ENCODE measurements around the gene CADM4. TPM values are rescaled to one million over a fixed set of nuclear protein-coding genes. Genes with fewer than 3 reads are reported as not detected.
A peak's percentile ranks its signal among the peaks of the same experiment; 100 is the strongest.

Gene CADM4
- total and polyA plus RNA-seq, 4 donors, result 5.9 to 12.2 (median 7.5) TPM

GRCh38 chr19:43622070-43622469, 17.6 kb downstream of the CADM4 start:
- Histone ChIP-seq H3K9ac (ENCODE audit: insufficient read depth in 1 of 2, low read length in 2 of 2) (no peak overlapping the region), H3K27me3 (ENCODE audit: control insufficient read depth in 3 of 3, insufficient read depth in 3 of 3, low read length in 2 of 3) (no peaks in the 10 kb centered on the region), H3K27ac (ENCODE audit: low read depth in 1 of 2, low read length in 1 of 2) (no peak overlapping the region), H3K4me3 (no peak overlapping the region), H3K9me3 (ENCODE audit: control insufficient read depth in 4 of 4, insufficient read depth in 3 of 4, low read length in 3 of 4) (peaks cover 0 to 1% (median 0%) of the 10 kb centered on the region in 4 donors), H3K36me3 (ENCODE audit: control insufficient read depth in 4 of 4, insufficient read depth in 4 of 4, low read length in 4 of 4) (no peaks in the 10 kb centered on the region), H3K4me1 (ENCODE audit: control insufficient read depth in 5 of 5, insufficient read depth in 5 of 5, low read length in 5 of 5) (peaks cover 0 to 15% (median 6%) of the 10 kb centered on the region in 5 donors)
- TF ChIP-seq CTCF (IDR thresholded peaks at IDR 0.05; ENCODE audit: control extremely low read depth, extremely low read depth), result no peak
- ATAC-seq (ENCODE audit: insufficient read depth, low FRiP score) (no peak), DNase-seq (no peak)
- WGBS, 2 donors, result 76 to 90% methylated on average over 4 of the region's 4 CpGs

GRCh38 chr19:43620061-43621001, 19.3 kb downstream of the CADM4 start:
- H3K9ac ChIP-seq (ENCODE audit: insufficient read depth in 1 of 2, low read length in 2 of 2), result peak overlapping the region; percentile 67 to 72
- DNase-seq, result peak in 1 of 3 donors; percentile 38
- 45 to 51% methylated on average over 23 of the region's 23 CpGs for WGBS, 2 donors
- H3K36me3 ChIP-seq (ENCODE audit: control insufficient read depth in 4 of 4, insufficient read depth in 4 of 4, low read length in 4 of 4), result no peaks in the 10 kb centered on the region
- H3K27me3 ChIP-seq (ENCODE audit: control insufficient read depth in 3 of 3, insufficient read depth in 3 of 3, low read length in 2 of 3), result no peaks in the 10 kb centered on the region
- peaks cover 0 to 15% (median 2%) of the 10 kb centered on the region in 5 donors for H3K4me1 ChIP-seq (ENCODE audit: control insufficient read depth in 5 of 5, insufficient read depth in 5 of 5, low read length in 5 of 5)
- ATAC-seq (ENCODE audit: insufficient read depth, low FRiP score), result no peak
- TF ChIP-seq CTCF (IDR thresholded peaks at IDR 0.05; ENCODE audit: control extremely low read depth, extremely low read depth), result no peak
- peak overlapping the region; percentile 97 to 99 for H3K27ac ChIP-seq (ENCODE audit: low read depth in 1 of 2, low read length in 1 of 2)
- peak overlapping the region; percentile 87 for H3K4me3 ChIP-seq
- peaks cover 0 to 1% (median 0%) of the 10 kb centered on the region in 4 donors for H3K9me3 ChIP-seq (ENCODE audit: control insufficient read depth in 4 of 4, insufficient read depth in 3 of 4, low read length in 3 of 4)

DNA sequence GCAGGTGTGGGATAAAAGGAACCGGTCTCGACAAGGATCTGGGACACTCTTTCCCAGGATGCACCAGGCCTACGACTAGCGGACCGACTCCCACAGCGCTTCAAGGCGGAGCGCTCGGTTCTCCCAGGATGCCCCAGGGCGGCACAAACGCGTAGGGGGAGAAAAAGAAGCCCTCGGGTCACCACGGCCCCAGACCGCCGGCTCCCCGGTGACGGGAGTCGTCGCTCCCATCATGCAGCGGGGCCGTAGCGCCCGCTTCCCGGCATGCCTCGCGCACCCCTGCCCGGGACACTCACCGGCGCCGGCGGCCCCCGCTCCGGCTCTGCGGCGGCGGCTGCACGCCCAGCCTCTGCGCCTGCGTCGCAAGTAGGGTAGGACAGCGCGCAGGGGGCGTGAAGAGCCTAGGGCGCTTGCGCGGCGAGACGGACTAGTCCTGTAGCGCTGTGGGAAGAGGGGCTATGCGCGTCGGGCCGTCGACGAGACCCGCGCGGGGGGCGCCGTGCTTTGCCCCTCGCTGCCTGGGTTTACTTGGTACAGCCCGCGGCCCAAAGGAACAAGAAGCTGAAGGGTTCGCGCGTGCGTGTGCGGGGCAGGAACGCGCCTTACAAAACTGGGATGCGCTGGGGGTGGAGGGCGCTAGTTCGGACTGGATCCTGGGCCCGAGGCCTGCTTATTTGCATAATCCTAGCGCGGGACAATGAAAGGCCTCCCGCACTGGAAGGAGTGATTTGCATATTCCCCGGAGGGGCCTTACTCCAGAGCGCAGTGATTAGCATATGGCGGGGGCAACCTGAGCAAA, 20.2 kb downstream of the CADM4 start, which contains the start of gene ZNF428:
ZNF428 (minus strand) TSS at position 368 of the 799 bp plus-strand sequence. CDS start 5,325 bp downstream, outside the sequence.
- Histone ChIP-seq H3K4me3 (peak within 1 kb of the TSS; percentile 87), H3K27ac (ENCODE audit: low read depth in 1 of 2, low read length in 1 of 2) (peak within 1 kb of the TSS; percentile 97 to 99), H3K9ac (ENCODE audit: insufficient read depth in 1 of 2, low read length in 2 of 2) (peak within 1 kb of the TSS; percentile 67 to 82), H3K27me3 (ENCODE audit: control insufficient read depth in 3 of 3, insufficient read depth in 3 of 3, low read length in 2 of 3) (no peaks in the 10 kb centered on the region), H3K36me3 (ENCODE audit: control insufficient read depth in 4 of 4, insufficient read depth in 4 of 4, low read length in 4 of 4) (no peaks in the 10 kb centered on the region), H3K9me3 (ENCODE audit: control insufficient read depth in 4 of 4, insufficient read depth in 3 of 4, low read length in 3 of 4) (peaks cover 0 to 1% (median 0%) of the 10 kb centered on the region in 4 donors), H3K4me1 (ENCODE audit: control insufficient read depth in 5 of 5, insufficient read depth in 5 of 5, low read length in 5 of 5) (peaks cover 0 to 15% (median 2%) of the 10 kb centered on the region in 5 donors)
- 0% methylated on average over 67 to 81 of the region's 81 CpGs for WGBS, 2 donors
- ATAC-seq (ENCODE audit: insufficient read depth, low FRiP score) (peak; percentile 96), DNase-seq (peak; percentile 94 to 97 (median 96))
- no peak for TF ChIP-seq CTCF (IDR thresholded peaks at IDR 0.05; ENCODE audit: control extremely low read depth, extremely low read depth)
